Spinal cord (tissue), 10 donors: ENCODE data around the gene MCUB. TPM values are rescaled to one million over a fixed set of nuclear protein-coding genes. Genes with fewer than 3 reads are reported as not detected.

Experiments
- DNase-seq, 6 donors: peaks; one replicate each; pipeline versions ENCODE4 v3.0.0 to v3.0.0-alpha.2; 2013 to 2015; ENCODE audit warnings: low spot score in 6 of 6, low read depth in 4 of 6
- H3K27ac ChIP-seq: one replicate; pipeline ENCODE4 v1.5.1; 2013; ENCODE audit warnings: low read depth, low read length, control low read depth
- H3K27me3 ChIP-seq: one replicate; pipeline ENCODE4 v1.6.1; 2013; ENCODE audit warnings: low read length; ENCODE audit not compliant: control insufficient read depth, insufficient read depth
- H3K36me3 ChIP-seq: one replicate; pipeline ENCODE4 v1.6.1; 2013; ENCODE audit warnings: low read length; ENCODE audit not compliant: control insufficient read depth, insufficient read depth
- H3K4me1 ChIP-seq: one replicate; pipeline ENCODE4 v1.6.1; 2013; ENCODE audit warnings: low read length; ENCODE audit not compliant: control insufficient read depth, insufficient read depth
- H3K4me3 ChIP-seq: one replicate; pipeline ENCODE4 v1.5.1; 2013; ENCODE audit warnings: low read depth, low read length, control low read depth
- H3K9me3 ChIP-seq: one replicate; pipeline ENCODE4 v1.6.1; 2013; ENCODE audit warnings: low read length; ENCODE audit not compliant: control insufficient read depth, insufficient read depth
- WGBS: methylation state at CpG from one replicate; pipeline ENCODE4 v1.1.5; 2013; ENCODE audit warnings: missing lambda C conversion rate; ENCODE audit not compliant: insufficient coverage; 5-methylcytosine and 5-hydroxymethylcytosine counted together
- polyA plus RNA-seq, 2 donors: library from polyadenylated mRNA; unstranded; fragments of 120-200 nt; gene quantifications; one replicate each; pipeline ENCODE4 v1.2.1, GENCODE V29; 2013; ENCODE audit not compliant: insufficient read length in 2 of 2
- small RNA-seq: library from RNA; depleted of rRNA; stranded (forward); fragments of <200 nt; gene quantifications from one replicate; pipeline ENCODE3, GENCODE V24; 2014; ENCODE audit warnings: low replicate concordance
- total RNA-seq, 2 donors: library from RNA; depleted of rRNA in 1 of 2; stranded (reverse); fragments of 120-200 nt in 1 of 2; fragments of >200 nt in 1 of 2; gene quantifications; one replicate each; pipeline versions ENCODE4 v1.2.3 to v1.2.4, GENCODE V29; 2013 to 2014
- donor health status: healthy.

Gene MCUB
- total and polyA plus RNA-seq, 4 donors: 9.4 to 21.7 (median 18.8) TPM

- no peaks in the 10 kb centered on the region for H3K9me3 ChIP-seq
- H3K36me3 ChIP-seq: no peaks in the 10 kb centered on the region
- 0% methylated on average over 20 of the region's 25 CpGs for WGBS
- H3K27me3 ChIP-seq: no peaks in the 10 kb centered on the region
- DNase-seq: peak in 1 of 6 donors; percentile 29
- H3K27ac ChIP-seq: no peak overlapping the region
- peaks cover 6% of the 10 kb centered on the region for H3K4me1 ChIP-seq
- H3K4me3 ChIP-seq: peak overlapping the region; percentile 81
Measured at GRCh38 chr4:109729117-109729717, 169.2 kb downstream of the MCUB start.

- no peaks in the 10 kb centered on the region for H3K9me3 ChIP-seq
- H3K27me3 ChIP-seq: no peaks in the 10 kb centered on the region
- peaks cover 6% of the 10 kb centered on the region for H3K4me1 ChIP-seq
- DNase-seq: peak; percentile 44 to 91 (median 60)
- under 1% methylated on average over 77 of the region's 83 CpGs for WGBS
- no peaks in the 10 kb centered on the region for H3K36me3 ChIP-seq
- H3K4me3 ChIP-seq: peak within 1 kb of the TSS; percentile 81
- H3K27ac ChIP-seq: peak within 1 kb of the TSS; percentile 54
Measured at GRCh38 chr4:109729718-109730618, 169.9 kb downstream of the MCUB start, which contains the start of gene PLA2G12A. TSS of gene PLA2G12A (minus strand) at chr4:109730070. CDS start at chr4:109729809, 261 bp downstream.

- no peaks in the 10 kb centered on the region for H3K9me3 ChIP-seq
- peak in 1 of 6 donors; percentile 31 for DNase-seq
- peak overlapping the region; percentile 81 for H3K4me3 ChIP-seq
- H3K36me3 ChIP-seq: no peaks in the 10 kb centered on the region
- no peaks in the 10 kb centered on the region for H3K27me3 ChIP-seq
- 88% methylated on average over 10 of the region's 21 CpGs for WGBS
- H3K27ac ChIP-seq: peak overlapping the region; percentile 54
- H3K4me1 ChIP-seq: peaks cover 6% of the 10 kb centered on the region
Measured at GRCh38 chr4:109730619-109731545, 170.8 kb downstream of the MCUB start.

- no peak for DNase-seq
- H3K36me3 ChIP-seq: no peaks in the 10 kb centered on the region
- H3K4me1 ChIP-seq: peaks cover 6% of the 10 kb centered on the region
- H3K27me3 ChIP-seq: no peaks in the 10 kb centered on the region
- 97% methylated on average over 3 of the region's 5 CpGs for WGBS
- no peaks in the 10 kb centered on the region for H3K9me3 ChIP-seq
- no peak overlapping the region for H3K27ac ChIP-seq
- H3K4me3 ChIP-seq: no peak overlapping the region
Measured at GRCh38 chr4:109733728-109734127, 173.7 kb downstream of the MCUB start.

- H3K27me3 ChIP-seq: no peaks in the 10 kb centered on the region
- H3K9me3 ChIP-seq: no peaks in the 10 kb centered on the region
- 63% methylated on average over 1 of the region's 7 CpGs for WGBS
- H3K4me1 ChIP-seq: no peaks in the 10 kb centered on the region
- no peaks in the 10 kb centered on the region for H3K36me3 ChIP-seq
- no peak overlapping the region for H3K4me3 ChIP-seq
- no peak overlapping the region for H3K27ac ChIP-seq
- DNase-seq: no peak
Measured at GRCh38 chr4:109735566-109736365, 175.7 kb downstream of the MCUB start.

Small RNAs within 50 kb of the gene (small RNA-seq; reads per million reads assigned to genes)
- gene HIGD1AP14: not detected

Other genes starting within 250 kb of the MCUB start
- gene SEC24B, start 126.4 kb upstream of the MCUB start, total RNA-seq: 10 to 100 TPM; 24.0 to 31.5 TPM
- gene SEC24B, start 126.4 kb upstream of the MCUB start, polyA plus RNA-seq: 10 to 100 TPM; 27.9 to 34.9 TPM
- 10 to 100 TPM; 12.9 to 20.9 TPM for gene CASP6, start 143.2 kb downstream of the MCUB start, total RNA-seq
- gene CASP6, start 143.2 kb downstream of the MCUB start, polyA plus RNA-seq: 10 to 100 TPM; 11.8 to 15.8 TPM
- gene PLA2G12A, start 169.8 kb downstream of the MCUB start, total RNA-seq: 10 to 100 TPM; 28.0 to 28.4 TPM
- 10 to 100 TPM; 25.5 to 36.1 TPM for gene PLA2G12A, start 169.8 kb downstream of the MCUB start, polyA plus RNA-seq
- gene CFI, start 241.8 kb downstream of the MCUB start, total RNA-seq: 10 to 100 TPM; 36.7 to 88.3 TPM
- 10 to 100 TPM in 1 of 2 donors, 1 to 10 TPM in 1; 7.5 to 24.9 TPM for gene CFI, start 241.8 kb downstream of the MCUB start, polyA plus RNA-seq